Superior temporal gyrus (tissue), 1 donor: Measurements from ENCODE around the gene SNAPC3.
A peak's percentile ranks its signal among the peaks of the same experiment; 100 is the strongest.

Experiments used
- DNase-seq: peaks from one replicate; pipeline ENCODE4 v3.0.0-alpha.2; 2016; ENCODE audit errors: extremely low spot score

SNAPC3 gene

DNA sequence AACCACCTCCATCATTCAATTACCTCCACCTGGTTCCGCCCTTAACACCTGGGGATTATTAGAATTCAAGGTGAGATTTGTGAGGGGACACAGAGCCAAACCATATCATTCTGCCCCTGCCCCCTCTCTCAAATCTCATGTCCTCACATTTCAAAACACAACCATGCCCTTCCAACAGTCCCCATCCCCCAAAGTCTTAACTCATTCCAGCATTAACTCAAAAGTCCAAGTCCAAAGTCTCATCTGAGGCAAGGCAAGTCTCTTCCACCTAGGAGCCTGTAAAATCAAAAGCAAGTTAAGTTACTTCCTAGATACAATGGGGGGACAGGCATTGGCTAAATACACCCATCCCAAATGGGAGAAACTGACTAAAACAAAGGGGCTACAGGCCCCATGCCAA, 69.3 kb downstream of the SNAPC3 start:
- DNase-seq, result no peak

- no peak for DNase-seq
These were observed 69.9 kb downstream of the SNAPC3 start for GRCh38 chr9:15492485-15493150.

- peak; percentile 10 for DNase-seq
These were observed 75.7 kb downstream of the SNAPC3 start for GRCh38 chr9:15498246-15498995.

DNA sequence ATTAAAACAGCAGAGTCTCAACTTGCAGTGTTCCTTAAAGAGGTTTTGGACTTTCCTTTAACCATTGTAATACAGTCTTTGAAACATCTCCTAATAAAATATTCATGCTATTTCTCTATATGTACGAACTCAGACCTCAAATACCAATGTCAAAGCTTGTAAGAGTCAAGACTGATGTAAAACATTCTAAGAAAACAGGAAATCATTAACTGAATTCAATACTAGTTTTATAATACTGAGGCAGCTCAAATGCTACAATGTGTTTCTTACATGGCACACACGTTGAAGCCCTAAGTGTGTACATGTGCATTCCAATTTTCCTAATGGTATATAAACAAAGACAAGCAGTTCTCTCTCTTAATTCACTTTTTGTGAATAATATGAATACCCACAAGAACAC, 76.5 kb downstream of the SNAPC3 start:
- DNase-seq, result peak; percentile 15

GRCh38 chr9:15501179-15501578, 78.5 kb downstream of the SNAPC3 start:
- DNase-seq, result no peak

GRCh38 chr9:15501803-15502202, 79.1 kb downstream of the SNAPC3 start:
- no peak for DNase-seq

DNA sequence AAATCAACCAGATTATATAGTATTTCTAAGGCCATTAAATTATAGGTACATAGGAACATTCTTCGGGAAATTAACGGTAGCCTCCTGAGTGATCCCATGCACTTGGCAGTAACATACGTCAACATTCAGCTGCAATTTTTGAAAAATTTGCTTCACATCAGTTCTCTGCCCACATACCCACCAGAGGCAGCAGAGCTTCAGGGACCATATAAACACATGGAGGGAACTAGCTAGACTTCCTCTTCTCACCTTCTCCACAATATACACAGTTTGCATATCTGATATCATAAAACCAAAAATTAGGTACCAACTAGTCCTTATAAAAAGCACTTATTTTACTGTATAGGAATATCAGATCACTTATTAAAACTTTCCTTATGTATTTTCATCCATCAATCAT, 83.2 kb downstream of the SNAPC3 start:
- no peak for DNase-seq

DNA sequence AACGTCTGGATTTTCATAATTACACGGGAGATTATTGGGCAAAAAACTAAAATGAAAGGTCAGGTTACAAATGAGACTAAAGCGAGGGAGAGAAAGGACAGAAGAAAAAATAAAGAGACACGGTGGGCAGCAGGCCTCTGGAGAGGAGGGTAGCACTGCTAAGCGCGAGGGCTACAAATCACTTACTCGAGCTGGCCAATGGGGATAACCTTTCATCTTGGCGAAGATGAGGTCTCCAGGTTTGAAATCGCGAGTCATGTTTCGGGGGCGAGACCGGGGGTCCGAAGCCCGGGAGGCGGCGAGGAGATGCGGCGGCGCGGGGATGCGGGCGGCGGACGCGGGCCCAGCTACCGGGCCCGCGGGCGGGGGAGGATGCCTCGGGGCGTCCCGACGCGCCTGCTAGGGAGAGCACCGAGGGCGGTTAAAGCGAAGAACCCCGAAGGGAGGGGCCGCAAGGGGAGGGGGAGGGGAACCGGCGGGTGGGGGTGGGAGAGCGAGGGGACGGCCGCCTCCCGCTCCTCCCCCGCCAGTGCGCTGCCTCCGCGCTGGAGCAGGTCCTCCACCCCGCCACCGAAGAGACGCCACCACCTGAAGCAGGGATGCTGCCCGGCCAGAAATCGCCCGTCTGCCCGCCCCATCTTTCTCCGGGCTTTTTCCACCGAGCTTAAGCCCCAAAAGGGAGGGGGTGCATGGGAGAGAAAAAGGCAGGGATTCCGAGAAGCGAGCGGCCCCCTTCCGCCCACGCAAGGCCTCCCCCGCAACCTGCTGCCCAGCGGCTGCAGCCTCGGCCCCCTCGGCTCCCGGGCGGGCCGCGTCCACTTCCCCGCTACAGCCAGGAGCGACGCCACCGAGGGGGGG, 87.5 kb downstream of the SNAPC3 start:
- DNase-seq, result peak; percentile 38

DNA sequence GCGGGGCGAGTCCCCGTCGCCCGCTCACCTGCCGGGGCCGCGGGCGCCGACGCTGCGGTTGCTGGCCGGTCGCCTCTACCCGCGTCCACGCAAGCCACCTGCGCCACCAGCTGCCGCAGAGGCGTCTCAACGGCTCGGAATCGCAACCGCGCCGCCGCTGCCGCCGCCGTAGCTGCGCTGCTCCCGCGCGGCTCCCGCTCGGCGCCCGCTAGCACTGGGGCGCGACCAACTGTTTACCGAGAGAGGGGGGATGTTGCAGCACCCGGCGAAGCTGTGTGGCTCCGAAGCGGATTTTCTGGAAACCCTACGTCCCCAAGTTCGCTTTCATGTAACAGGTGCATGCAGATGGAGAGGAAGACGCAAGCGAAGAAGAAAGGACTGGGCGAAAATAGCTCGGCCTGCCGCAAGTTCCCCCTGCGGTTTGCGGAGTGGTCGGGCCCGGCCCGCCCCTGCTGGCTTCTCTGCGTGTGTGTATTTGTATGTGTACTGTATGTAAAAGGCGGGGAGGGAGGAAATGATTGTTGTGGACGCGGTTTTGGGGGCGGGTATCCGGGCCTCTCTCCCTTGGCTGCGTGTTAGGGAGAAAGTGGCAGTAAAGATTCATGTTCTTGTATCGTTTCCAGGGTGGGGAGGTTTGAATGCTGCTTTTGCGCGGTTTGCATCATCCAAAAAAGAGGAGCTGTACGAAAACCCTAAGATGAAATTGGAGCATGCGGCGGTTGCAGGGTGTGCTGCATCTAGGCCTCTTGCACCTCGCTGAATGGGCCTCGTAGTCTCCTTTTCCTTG, 88.3 kb downstream of the SNAPC3 start, which contains the start of gene PSIP1:
PSIP1 (minus strand) TSS at position 182 of the 787 bp plus-strand sequence. CDS start 782 bp downstream, outside the sequence.
- peak; percentile 85 for DNase-seq
